KMS-11 (cell line): ENCODE measurements around the gene NDUFA5.
"Not testable (repeated sequence)": the region's sequence is repeated elsewhere in the genome, so short reads cannot be mapped to it uniquely, and the experiment has no call there.

Source experiments
- H2AFZ ChIP-seq: fragments of 200-600 bp; sonication (generic); 2 replicates; pipeline ENCODE4 v1.6.1; 2016; ENCODE audit warnings: antibody characterized with exemption, mixed run types, low read depth
- H3K27ac ChIP-seq: fragments of 200-600 bp; sonication (generic); 2 replicates; pipeline ENCODE4 v1.6.1; 2016; ENCODE audit warnings: mild to moderate bottlenecking, mixed run types
- H3K27me3 ChIP-seq: fragments of 200-600 bp; sonication (generic); 2 replicates; pipeline ENCODE4 v1.6.1; 2017; ENCODE audit warnings: mild to moderate bottlenecking, low read depth, mixed run types, moderate library complexity; ENCODE audit not compliant: insufficient read depth
- H3K36me3 ChIP-seq: fragments of 200-600 bp; sonication (generic); 2 replicates; pipeline ENCODE4 v1.6.1; 2017; ENCODE audit warnings: mild to moderate bottlenecking, mixed run types; ENCODE audit not compliant: insufficient read depth
- H3K4me1 ChIP-seq: fragments of 200-600 bp; sonication (generic); 2 replicates; pipeline ENCODE4 v1.6.1; 2016; ENCODE audit warnings: mild to moderate bottlenecking, low read depth, mixed run types; ENCODE audit not compliant: poor library complexity, severe bottlenecking
- H3K4me2 ChIP-seq: fragments of 200-600 bp; sonication (generic); 2 replicates; pipeline ENCODE4 v1.7.0; 2016; ENCODE audit warnings: mild to moderate bottlenecking, mixed run types
- H3K4me3 ChIP-seq: fragments of 200-600 bp; sonication (generic); IDR thresholded peaks from 2 replicates; pipeline ENCODE4 v1.6.1; 2017; ENCODE audit warnings: low read depth, low read length, mixed read lengths; ENCODE audit not compliant: insufficient read depth
- H3K79me2 ChIP-seq: fragments of 200-600 bp; sonication (generic); 2 replicates; pipeline ENCODE4 v1.6.1; 2016; ENCODE audit warnings: low read depth, mixed run types; ENCODE audit not compliant: insufficient read depth
- H3K9ac ChIP-seq: fragments of 200-600 bp; sonication (generic); 2 replicates; pipeline ENCODE4 v1.6.1; 2016; ENCODE audit warnings: mild to moderate bottlenecking, mixed run types
- H4K20me1 ChIP-seq: fragments of 200-600 bp; sonication (generic); 2 replicates; pipeline ENCODE4 v1.6.1; 2016; ENCODE audit warnings: mild to moderate bottlenecking, mixed run types; ENCODE audit not compliant: insufficient read depth
- CTCF ChIP-seq: fragments of 200-600 bp; sonication (generic); conservative IDR thresholded peaks from 2 replicates; pipeline ENCODE4 v1.6.1; 2017; ENCODE audit warnings: low read depth, mild to moderate bottlenecking, antibody characterized with exemption, low read length, moderate library complexity, mixed read lengths

The NDUFA5 gene

GRCh38 chr7:123552641-123553040 lies 5.0 kb downstream of the NDUFA5 start:
- no peaks in the 10 kb centered on the region for H3K27me3 ChIP-seq
- no peak overlapping the region for H3K4me3 ChIP-seq
- no peaks in the 10 kb centered on the region for H4K20me1 ChIP-seq
- no peak overlapping the region for H3K27ac ChIP-seq
- TF ChIP-seq CTCF, result no peak
- H3K4me1 ChIP-seq, result peaks cover 22% of the 10 kb centered on the region
- peaks cover 42% of the 10 kb centered on the region for H3K79me2 ChIP-seq
- H2AFZ ChIP-seq, result no peak overlapping the region
- H3K9ac ChIP-seq, result no peak overlapping the region
- no peaks in the 10 kb centered on the region; the same call in 1 of the 2 replicates for H3K36me3 ChIP-seq
- H3K4me2 ChIP-seq, result no peak overlapping the region

GRCh38 chr7:123552134-123552533 lies 5.5 kb downstream of the NDUFA5 start:
- H4K20me1 ChIP-seq, H3K4me3 ChIP-seq, H3K27ac ChIP-seq, H3K9ac ChIP-seq, H3K36me3 ChIP-seq, H3K27me3 ChIP-seq, H2AFZ ChIP-seq, H3K4me2 ChIP-seq: not testable (repeated sequence)
- H3K4me1 ChIP-seq, result peaks cover 25% of the 10 kb centered on the region
- H3K79me2 ChIP-seq, result peaks cover 38% of the 10 kb centered on the region

GRCh38 chr7:123548406-123548805 lies 9.2 kb downstream of the NDUFA5 start:
- peaks cover 4% of the 10 kb centered on the region for H3K4me1 ChIP-seq
- no peak for TF ChIP-seq CTCF
- no peak overlapping the region for H3K4me2 ChIP-seq
- H3K27ac ChIP-seq, result no peak overlapping the region
- no peaks in the 10 kb centered on the region for H4K20me1 ChIP-seq
- no peak overlapping the region for H3K9ac ChIP-seq
- no peak overlapping the region for H2AFZ ChIP-seq
- no peaks in the 10 kb centered on the region for H3K27me3 ChIP-seq
- H3K79me2 ChIP-seq, result peaks cover 7% of the 10 kb centered on the region; the same call in 1 of the 2 replicates
- H3K4me3 ChIP-seq, result no peak overlapping the region
- no peaks in the 10 kb centered on the region for H3K36me3 ChIP-seq

GRCh38 chr7:123539871-123540270 lies 17.7 kb downstream of the NDUFA5 start:
- Histone ChIP-seq H3K79me2 (no peaks in the 10 kb centered on the region), H3K27me3 (no peaks in the 10 kb centered on the region), H3K4me3 (no peak overlapping the region), H3K4me2 (no peak overlapping the region), H2AFZ (no peak overlapping the region), H3K36me3 (no peaks in the 10 kb centered on the region), H3K27ac (no peak overlapping the region), H3K4me1 (peaks cover 6% of the 10 kb centered on the region), H4K20me1 (no peaks in the 10 kb centered on the region), H3K9ac (no peak overlapping the region)
- TF ChIP-seq CTCF, result no peak

- Histone ChIP-seq H3K27ac (no peak overlapping the region), H3K4me2 (no peak overlapping the region), H3K36me3 (no peaks in the 10 kb centered on the region), H3K9ac (no peak overlapping the region), H4K20me1 (no peaks in the 10 kb centered on the region), H2AFZ (no peak overlapping the region), H3K4me3 (no peak overlapping the region), H3K27me3 (no peaks in the 10 kb centered on the region), H3K4me1 (peaks cover 7% of the 10 kb centered on the region), H3K79me2 (no peaks in the 10 kb centered on the region)
- no peak for TF ChIP-seq CTCF
These were observed 18.7 kb downstream of the NDUFA5 start for GRCh38 chr7:123538897-123539296.
